Loucy (cell line): Measurements from ENCODE around the gene RBM20.

Source experiments
- H2AFZ ChIP-seq: fragments of 200-600 bp; sonication (generic); 2 replicates; pipeline ENCODE4 v1.6.0; 2016; ENCODE audit warnings: antibody characterized with exemption, mild to moderate bottlenecking, low read length, moderate library complexity
- H3F3A ChIP-seq: fragments of 200-600 bp; 2 replicates; pipeline ENCODE4 v1.6.0; 2016; ENCODE audit warnings: antibody characterized with exemption, low read depth, mild to moderate bottlenecking
- H3K27me3 ChIP-seq: fragments of 200-600 bp; sonication (generic); 2 replicates; pipeline ENCODE4 v1.6.1; 2014; ENCODE audit warnings: low read length, mild to moderate bottlenecking; ENCODE audit not compliant: insufficient read depth, poor library complexity, severe bottlenecking
- H3K36me3 ChIP-seq: fragments of 200-600 bp; sonication (generic); 2 replicates; pipeline ENCODE4 v1.6.1; 2016; ENCODE audit warnings: low read length; ENCODE audit not compliant: insufficient read depth
- H3K4me1 ChIP-seq: fragments of 200-600 bp; sonication (generic); 2 replicates; pipeline ENCODE4 v1.5.1; 2014; ENCODE audit warnings: low read length, mild to moderate bottlenecking; ENCODE audit not compliant: insufficient read depth, poor library complexity, severe bottlenecking
- H3K4me2 ChIP-seq: fragments of 200-600 bp; sonication (generic); 2 replicates; pipeline ENCODE4 v1.6.0; 2014; ENCODE audit warnings: antibody characterized with exemption, low read length, low read depth, mild to moderate bottlenecking; ENCODE audit not compliant: poor library complexity, severe bottlenecking
- H3K4me3 ChIP-seq: fragments of 200-600 bp; sonication (generic); 2 replicates; pipeline ENCODE4 v1.5.1; 2014; ENCODE audit warnings: low read length, mild to moderate bottlenecking, mixed read lengths; ENCODE audit not compliant: poor library complexity, severe bottlenecking
- H3K79me2 ChIP-seq: fragments of 200-600 bp; sonication (generic); 2 replicates; pipeline ENCODE4 v1.6.1; 2014; ENCODE audit warnings: low read length; ENCODE audit not compliant: insufficient read depth
- H3K9ac ChIP-seq: fragments of 200-600 bp; sonication (generic); 2 replicates; pipeline ENCODE4 v1.6.0; 2014; ENCODE audit warnings: mild to moderate bottlenecking, low read depth, low read length, moderate library complexity; ENCODE audit not compliant: poor library complexity, severe bottlenecking
- H3K9me2 ChIP-seq: fragments of 200-600 bp; sonication (generic); replicated peaks from 2 replicates; pipeline ENCODE4 v1.6.1; 2016; ENCODE audit warnings: low read depth, low read length, mixed read lengths
- H3K9me3 ChIP-seq: fragments of 200-600 bp; sonication (generic); 2 replicates; pipeline ENCODE4 v1.6.1; 2014; ENCODE audit warnings: mild to moderate bottlenecking, antibody characterized with exemption, low read length, low read depth; ENCODE audit not compliant: insufficient read depth
- H4K20me1 ChIP-seq: fragments of 200-600 bp; sonication (generic); 2 replicates; pipeline ENCODE4 v1.6.0; 2014; ENCODE audit warnings: antibody characterized with exemption, low read length, mild to moderate bottlenecking; ENCODE audit not compliant: insufficient read depth, poor library complexity, severe bottlenecking
- EZH2phosphoT487 ChIP-seq: fragments of 200-600 bp; IDR thresholded peaks from 2 replicates; pipeline ENCODE4 v1.6.1; 2018; ENCODE audit warnings: antibody characterized with exemption, mild to moderate bottlenecking, moderate library complexity, borderline replicate concordance
- TF ChIP-seq, protein P1 (sequence below): fragments of 200-600 bp; sonication (generic); conservative IDR thresholded peaks from 2 replicates; pipeline ENCODE4 v1.5.1; 2014; ENCODE audit warnings: mild to moderate bottlenecking, antibody characterized with exemption, low read length

RBM20 gene

DNA sequence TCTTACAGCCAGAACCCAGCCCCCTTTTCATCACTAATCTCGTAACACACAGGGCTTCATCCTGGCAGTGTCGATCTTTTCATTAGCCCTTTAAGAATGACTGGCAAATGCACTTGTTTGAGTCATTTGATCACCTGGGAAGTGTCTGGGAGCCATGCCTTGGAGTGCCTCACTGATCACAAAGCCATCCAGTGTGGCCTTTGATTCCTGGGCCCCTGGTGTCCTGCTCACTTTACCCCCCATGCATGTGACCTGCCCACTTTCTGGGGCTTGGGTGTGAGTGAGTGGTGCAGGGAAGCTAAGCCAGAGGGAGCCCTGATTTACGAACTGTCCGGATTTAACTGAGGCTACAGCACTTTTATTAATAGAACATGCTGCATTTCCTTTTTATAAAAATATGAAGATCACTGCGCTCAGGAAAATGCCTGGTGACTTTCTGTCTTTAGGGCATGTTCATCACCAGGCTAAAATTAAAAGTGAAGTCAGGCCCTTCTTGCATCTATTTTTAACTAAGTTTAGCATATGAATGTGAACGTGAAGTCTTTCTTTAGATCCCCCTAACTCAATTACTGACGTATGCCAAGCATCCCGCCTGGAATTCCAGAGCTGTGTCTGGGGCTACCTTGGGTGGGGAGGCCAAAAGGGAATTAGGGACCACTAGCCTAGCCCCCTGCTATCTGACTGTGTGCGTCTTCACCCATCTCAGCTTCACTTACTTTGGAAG is 23.6 kb downstream of the RBM20 start:
- TF ChIP-seq EZH2phosphoT487 = no peak
- TF ChIP-seq, protein P1, sequence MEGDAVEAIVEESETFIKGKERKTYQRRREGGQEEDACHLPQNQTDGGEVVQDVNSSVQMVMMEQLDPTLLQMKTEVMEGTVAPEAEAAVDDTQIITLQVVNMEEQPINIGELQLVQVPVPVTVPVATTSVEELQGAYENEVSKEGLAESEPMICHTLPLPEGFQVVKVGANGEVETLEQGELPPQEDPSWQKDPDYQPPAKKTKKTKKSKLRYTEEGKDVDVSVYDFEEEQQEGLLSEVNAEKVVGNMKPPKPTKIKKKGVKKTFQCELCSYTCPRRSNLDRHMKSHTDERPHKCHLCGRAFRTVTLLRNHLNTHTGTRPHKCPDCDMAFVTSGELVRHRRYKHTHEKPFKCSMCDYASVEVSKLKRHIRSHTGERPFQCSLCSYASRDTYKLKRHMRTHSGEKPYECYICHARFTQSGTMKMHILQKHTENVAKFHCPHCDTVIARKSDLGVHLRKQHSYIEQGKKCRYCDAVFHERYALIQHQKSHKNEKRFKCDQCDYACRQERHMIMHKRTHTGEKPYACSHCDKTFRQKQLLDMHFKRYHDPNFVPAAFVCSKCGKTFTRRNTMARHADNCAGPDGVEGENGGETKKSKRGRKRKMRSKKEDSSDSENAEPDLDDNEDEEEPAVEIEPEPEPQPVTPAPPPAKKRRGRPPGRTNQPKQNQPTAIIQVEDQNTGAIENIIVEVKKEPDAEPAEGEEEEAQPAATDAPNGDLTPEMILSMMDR = no peak
- Histone ChIP-seq H3K9ac (no peak overlapping the region), H3K4me2 (no peak overlapping the region), H3K27me3 (no peaks in the 10 kb centered on the region), H3F3A (no peaks in the 10 kb centered on the region), H3K36me3 (no peaks in the 10 kb centered on the region), H3K9me2 (no peaks in the 10 kb centered on the region), H3K4me3 (no peak overlapping the region), H3K9me3 (no peaks in the 10 kb centered on the region), H3K4me1 (no peaks in the 10 kb centered on the region), H2AFZ (no peak overlapping the region), H3K79me2 (no peaks in the 10 kb centered on the region), H4K20me1 (no peaks in the 10 kb centered on the region)

DNA sequence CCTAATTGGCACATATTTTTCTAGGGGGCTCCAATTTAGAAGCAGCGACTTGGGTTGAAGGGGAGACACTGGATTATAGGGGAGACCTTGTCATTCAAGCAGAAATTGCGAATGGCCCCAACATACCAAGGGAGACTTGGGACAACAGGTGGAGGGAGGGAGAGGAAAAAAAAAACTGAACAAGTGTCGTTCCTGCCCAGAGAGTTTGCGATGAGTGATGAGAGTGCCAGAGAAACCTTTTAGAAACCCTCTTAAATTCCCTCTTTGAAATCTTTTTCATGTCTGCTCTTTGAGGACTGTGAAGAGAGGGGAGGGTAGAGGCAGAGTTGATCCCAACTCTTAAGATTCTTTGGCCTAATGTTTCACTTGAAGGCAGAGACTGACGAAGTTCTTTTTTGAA is 24.3 kb downstream of the RBM20 start:
- no peaks in the 10 kb centered on the region for H3K27me3 ChIP-seq
- no peak overlapping the region for H3K9ac ChIP-seq
- H2AFZ ChIP-seq = no peak overlapping the region
- H3K4me3 ChIP-seq = no peak overlapping the region
- no peaks in the 10 kb centered on the region for H3K4me1 ChIP-seq
- H3F3A ChIP-seq = no peaks in the 10 kb centered on the region
- H4K20me1 ChIP-seq = no peaks in the 10 kb centered on the region
- H3K9me3 ChIP-seq = no peaks in the 10 kb centered on the region
- H3K4me2 ChIP-seq = no peak overlapping the region
- H3K9me2 ChIP-seq = no peaks in the 10 kb centered on the region
- no peaks in the 10 kb centered on the region for H3K79me2 ChIP-seq
- no peaks in the 10 kb centered on the region for H3K36me3 ChIP-seq
- no peak for TF ChIP-seq EZH2phosphoT487
- TF ChIP-seq, protein P1 = no peak

DNA sequence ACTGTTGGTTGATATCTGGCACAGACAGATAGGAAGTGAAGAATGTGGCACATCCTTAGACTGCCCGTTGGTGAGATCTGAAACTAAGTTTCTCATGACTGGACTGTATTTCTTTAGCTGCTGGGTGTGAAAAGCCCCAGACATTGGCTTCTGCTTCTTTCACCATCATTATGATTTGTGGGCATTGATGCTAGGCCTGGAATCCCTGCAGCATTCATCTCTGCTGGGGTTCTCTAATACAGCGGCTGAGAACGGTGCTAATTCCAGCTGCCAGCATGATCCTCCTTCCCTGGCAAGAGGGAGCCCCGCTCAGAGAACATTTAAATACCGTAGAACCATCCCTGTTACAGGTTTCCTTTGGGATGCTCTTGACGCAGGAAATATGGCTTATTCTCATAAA is 26.2 kb downstream of the RBM20 start:
- TF ChIP-seq EZH2phosphoT487 = no peak
- TF ChIP-seq, protein P1 = no peak

More for the DNA sequence above, 26.2 kb downstream of the RBM20 start:
- Histone ChIP-seq H3K4me1 (no peaks in the 10 kb centered on the region), H3K4me2 (no peak overlapping the region), H3K4me3 (no peak overlapping the region), H3K9me3 (no peaks in the 10 kb centered on the region), H2AFZ (no peak overlapping the region), H4K20me1 (no peaks in the 10 kb centered on the region), H3K27me3 (no peaks in the 10 kb centered on the region), H3K79me2 (no peaks in the 10 kb centered on the region), H3K9ac (no peak overlapping the region), H3F3A (no peaks in the 10 kb centered on the region), H3K36me3 (no peaks in the 10 kb centered on the region), H3K9me2 (no peaks in the 10 kb centered on the region)
